Raji (cell line): Measurements from ENCODE around the gene MIP.

Experiments used
- POLR2A ChIP-seq: IDR thresholded peaks from 2 replicates; pipeline ENCODE4 v1.6.1; 2011; ENCODE audit warnings: low read depth, low read length, control low read depth; ENCODE audit not compliant: insufficient read depth

The MIP gene

GRCh38 chr12:56454557-56454956 lies at the start of gene MIP:
MIP (minus strand) TSS chr12:56454657; CDS start chr12:56454613, 44 bp downstream.
- no peak for TF ChIP-seq POLR2A

- TF ChIP-seq POLR2A: no peak
These were observed 35.9 kb upstream of the MIP start for GRCh38 chr12:56490360-56490759.

- no peak for TF ChIP-seq POLR2A
These were observed 33.8 kb upstream of the MIP start, which contains the start of gene GLS2 for GRCh38 chr12:56488041-56488955. GLS2 (minus strand) TSS chr12:56488161; CDS start chr12:56488118, 43 bp downstream.

GRCh38 chr12:56487448-56488040 lies 33.1 kb upstream of the MIP start:
- TF ChIP-seq POLR2A: no peak

GRCh38 chr12:56486694-56487093 lies 32.2 kb upstream of the MIP start:
- no peak for TF ChIP-seq POLR2A

GRCh38 chr12:56484566-56484965 lies 30.1 kb upstream of the MIP start:
- no peak for TF ChIP-seq POLR2A

- no peak for TF ChIP-seq POLR2A
These were observed 25.2 kb upstream of the MIP start for GRCh38 chr12:56479625-56480024.

- TF ChIP-seq POLR2A: no peak
These were observed 23.2 kb upstream of the MIP start for GRCh38 chr12:56477521-56478225.

- no peak for TF ChIP-seq POLR2A
These were observed 22.5 kb upstream of the MIP start for GRCh38 chr12:56476972-56477432.

- no peak for TF ChIP-seq POLR2A
These were observed 21.7 kb upstream of the MIP start for GRCh38 chr12:56476143-56476542.

GRCh38 chr12:56474389-56474788 lies 19.9 kb upstream of the MIP start:
- peak; percentile 25; the same call in 1 of the 2 replicates for TF ChIP-seq POLR2A

GRCh38 chr12:56469007-56469930 lies 14.8 kb upstream of the MIP start:
- no peak for TF ChIP-seq POLR2A

GRCh38 chr12:56468216-56469006 lies 14.0 kb upstream of the MIP start, which contains the start of gene SPRYD4:
SPRYD4 (plus strand) TSS chr12:56468578; CDS start chr12:56468592, 14 bp downstream.
- peak; percentile 95 for TF ChIP-seq POLR2A
